ENCODE measurements around the gene MFSD11. TPM values are rescaled to one million over a fixed set of nuclear protein-coding genes. Genes with fewer than 3 reads are reported as not detected.
A peak's percentile ranks its signal among the peaks of the same experiment; 100 is the strongest.

The MFSD11 gene
- total and polyA plus RNA-seq, 2 donors (not counting 3 experiments of a cell fraction or from before 2014, with no cell fraction given): 23.5 to 35.2 TPM

- peaks cover 32% of the 10 kb centered on the region for H3K4me1 ChIP-seq (ENCODE audit: control insufficient read depth, extremely low read depth, insufficient read depth, low read length)
- H3K9me3 ChIP-seq (replicated peaks; ENCODE audit: control insufficient read depth, insufficient read depth, low read length): no peaks in the 10 kb centered on the region
- dilution Hi-C loops (cut with MboI; ENCODE audit: extremely low pct_ligation_motif_present, low sequenced_read_pairs): no loop called here
- CTCF ChIA-PET: interaction anchor here (5.5 kb wide), 1 partner anchor 14 kb away, joined by 26 read pairs; no protein-coding TSS in a partner anchor
- BruUV-seq (replicated peaks): no TSS peak
- no peak overlapping the region for H3K4me3 ChIP-seq (replicated peaks in 1 of 3; ENCODE audit: insufficient read depth in 1 of 3, low read depth in 1 of 3, low read length in 3 of 3)
- H3K36me3 ChIP-seq (ENCODE audit: control insufficient read depth in 2 of 2, extremely low read depth in 1 of 2, insufficient read depth in 2 of 2, low read length in 2 of 2): no peaks in the 10 kb centered on the region
- intact Hi-C loops (cut with micrococcal nuclease): no loop called here
- no peak overlapping the region for H3K9ac ChIP-seq (replicated peaks; ENCODE audit: extremely low read depth, insufficient read depth, low read length)
- no peak for DNase-seq (ENCODE audit: low read depth, low spot score)
- H3K9me1 ChIP-seq (replicated peaks; ENCODE audit: control insufficient read depth, extremely low read depth, insufficient read depth, low read length): no peaks in the 10 kb centered on the region
- H3K79me2 ChIP-seq (ENCODE audit: control insufficient read depth, insufficient read depth, low read length): peaks cover 48% of the 10 kb centered on the region
- no peak overlapping the region for H2AFZ ChIP-seq (ENCODE audit: low read depth, low read length)
- no peaks in the 10 kb centered on the region for H3K27me3 ChIP-seq (ENCODE audit: control insufficient read depth in 2 of 2, insufficient read depth in 2 of 2, low read length in 2 of 2)
- H3K4me2 ChIP-seq (ENCODE audit: insufficient read depth, low read length): peak overlapping the region; percentile 3
- no peak overlapping the region for H3K27ac ChIP-seq (ENCODE audit: insufficient read depth, low read depth, low read length)
- POLR2A ChIA-PET: no interaction called here
- FAIRE-seq: peak; percentile 44
- H4K20me1 ChIP-seq (replicated peaks; ENCODE audit: control insufficient read depth, extremely low read depth, insufficient read depth, low read length): no peaks in the 10 kb centered on the region
- TF ChIP-seq JUN (IDR thresholded peaks at IDR 0.05; ENCODE audit: borderline replicate concordance, insufficient read depth, insufficient read length, low read depth) (no peak), MAX (IDR thresholded peaks at IDR 0.05; ENCODE audit: insufficient read depth, insufficient read length) (no peak), MYC (IDR thresholded peaks at IDR 0.05; ENCODE audit: low read depth, low read length) (no peak)
- TF ChIP-seq, protein P1, sequence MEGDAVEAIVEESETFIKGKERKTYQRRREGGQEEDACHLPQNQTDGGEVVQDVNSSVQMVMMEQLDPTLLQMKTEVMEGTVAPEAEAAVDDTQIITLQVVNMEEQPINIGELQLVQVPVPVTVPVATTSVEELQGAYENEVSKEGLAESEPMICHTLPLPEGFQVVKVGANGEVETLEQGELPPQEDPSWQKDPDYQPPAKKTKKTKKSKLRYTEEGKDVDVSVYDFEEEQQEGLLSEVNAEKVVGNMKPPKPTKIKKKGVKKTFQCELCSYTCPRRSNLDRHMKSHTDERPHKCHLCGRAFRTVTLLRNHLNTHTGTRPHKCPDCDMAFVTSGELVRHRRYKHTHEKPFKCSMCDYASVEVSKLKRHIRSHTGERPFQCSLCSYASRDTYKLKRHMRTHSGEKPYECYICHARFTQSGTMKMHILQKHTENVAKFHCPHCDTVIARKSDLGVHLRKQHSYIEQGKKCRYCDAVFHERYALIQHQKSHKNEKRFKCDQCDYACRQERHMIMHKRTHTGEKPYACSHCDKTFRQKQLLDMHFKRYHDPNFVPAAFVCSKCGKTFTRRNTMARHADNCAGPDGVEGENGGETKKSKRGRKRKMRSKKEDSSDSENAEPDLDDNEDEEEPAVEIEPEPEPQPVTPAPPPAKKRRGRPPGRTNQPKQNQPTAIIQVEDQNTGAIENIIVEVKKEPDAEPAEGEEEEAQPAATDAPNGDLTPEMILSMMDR (IDR thresholded peaks at IDR 0.05; ENCODE audit: extremely low read depth in 1 of 2, insufficient read depth in 1 of 2, low read depth in 1 of 2, low read length in 2 of 2): no peak
Measured at GRCh38 chr17:76695059-76695831, 42.7 kb upstream of the MFSD11 start.
